COR-L47 (cell line): ENCODE results near the gene ANGPT4.

ENCODE experiments used
- DNase-seq: peaks from one replicate; lab custom pipeline; 2025; lab: John Stamatoyannopoulos, UW

The ANGPT4 gene

GRCh38 chr20:940926-941325, 24.8 kb upstream of the ANGPT4 start:
- DNase-seq, result no peak

- no peak for DNase-seq
Observed at GRCh38 chr20:939606-940005, 23.5 kb upstream of the ANGPT4 start.

DNA sequence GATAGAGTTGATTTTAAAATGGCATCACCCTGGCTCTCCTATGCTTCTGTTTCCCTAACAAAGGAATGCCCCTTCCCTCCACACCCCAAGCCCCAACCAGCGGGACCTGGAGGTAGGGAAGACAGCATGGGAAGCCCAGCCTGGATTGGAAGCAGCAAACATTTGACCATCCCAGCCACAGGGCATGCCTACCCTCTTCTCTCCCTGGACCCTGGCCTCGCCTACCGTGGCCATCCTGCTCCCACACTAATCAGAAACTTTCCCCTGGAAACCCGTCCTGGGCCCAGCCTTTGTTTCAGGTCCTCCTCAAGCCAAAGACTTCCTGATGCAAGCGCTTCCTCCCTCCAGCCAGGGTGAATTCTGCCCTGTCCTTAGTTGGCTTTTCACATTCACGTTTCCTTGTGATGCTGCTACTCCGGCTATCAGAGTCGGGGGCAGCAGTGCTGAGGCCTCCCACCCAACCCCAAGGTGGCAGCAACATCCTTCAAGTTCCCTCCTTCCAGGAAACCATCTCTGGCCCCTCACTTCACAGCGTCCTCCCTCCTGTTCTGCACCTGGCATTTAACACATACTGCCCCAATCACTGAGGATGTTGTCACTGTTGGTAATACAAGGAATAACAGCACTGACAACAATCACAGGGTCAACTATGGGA, 18.2 kb upstream of the ANGPT4 start:
- no peak for DNase-seq

- no peak for DNase-seq
Observed at GRCh38 chr20:933029-933428, 16.9 kb upstream of the ANGPT4 start.

DNA sequence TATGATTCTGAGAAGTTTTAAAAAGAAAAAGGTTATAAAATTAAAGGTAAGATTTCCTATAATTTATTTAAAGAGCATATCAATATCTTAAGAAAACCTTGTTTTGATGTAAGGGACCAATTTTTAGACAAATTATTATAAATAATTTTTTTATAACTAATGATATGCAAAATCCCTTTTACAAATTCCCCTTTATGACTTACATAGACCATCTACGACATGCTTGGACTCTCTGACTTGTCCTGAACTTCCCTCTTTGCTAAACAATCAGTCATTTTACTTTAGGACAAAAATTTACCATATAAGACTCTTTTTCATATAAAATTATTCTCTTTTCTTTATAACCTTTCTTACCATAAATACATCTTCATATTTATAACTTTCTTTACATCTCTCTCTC, 15.3 kb upstream of the ANGPT4 start:
- DNase-seq, result no peak

- no peak for DNase-seq
Observed at GRCh38 chr20:926670-927069, 10.5 kb upstream of the ANGPT4 start.

- no peak for DNase-seq
Observed at GRCh38 chr20:925516-925915, 9.4 kb upstream of the ANGPT4 start.

- no peak for DNase-seq
Observed at GRCh38 chr20:924639-925038, 8.5 kb upstream of the ANGPT4 start.

DNA sequence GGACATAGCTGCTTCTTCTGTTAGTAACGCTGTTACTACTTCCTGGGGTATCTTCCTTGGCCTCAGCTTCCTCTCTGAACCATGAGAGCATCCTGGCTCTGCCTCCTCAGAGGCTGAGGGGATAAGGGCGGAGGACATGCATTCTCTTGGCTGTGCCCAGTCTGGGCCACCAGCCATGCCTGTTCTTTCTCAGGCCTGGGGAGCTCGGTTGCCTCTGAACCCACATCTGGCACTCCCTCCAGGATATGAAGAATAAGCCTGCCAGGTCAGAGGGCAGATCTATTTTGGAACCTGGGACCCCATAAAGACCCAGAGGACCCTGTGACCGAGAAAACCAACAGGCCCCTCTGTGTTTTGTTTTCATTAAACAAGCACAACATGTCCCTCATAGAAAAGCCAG, 6.6 kb upstream of the ANGPT4 start:
- DNase-seq, result no peak

DNA sequence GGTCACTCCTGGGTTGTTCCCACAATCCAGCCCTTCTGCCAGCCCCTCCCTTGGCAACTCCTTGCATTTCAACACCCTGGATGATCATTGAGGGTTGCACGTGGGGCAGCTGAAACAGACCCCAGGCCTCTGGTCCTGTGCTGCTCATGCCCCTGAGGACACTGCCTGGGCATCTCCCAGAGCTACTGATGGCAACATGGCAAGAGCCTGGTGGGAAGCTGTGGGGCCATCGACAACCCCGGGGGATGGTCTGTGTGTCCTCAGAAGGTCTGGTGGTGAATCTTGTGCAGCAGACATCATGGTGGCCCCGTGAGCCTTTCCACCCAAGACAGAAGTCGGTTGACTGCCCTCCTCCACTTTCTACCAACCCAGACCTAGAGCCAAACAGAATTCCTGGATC, 4.9 kb upstream of the ANGPT4 start:
- no peak for DNase-seq

- DNase-seq, result no peak
Observed at GRCh38 chr20:920311-920710, 4.2 kb upstream of the ANGPT4 start.

GRCh38 chr20:919491-919916, 3.4 kb upstream of the ANGPT4 start:
- DNase-seq, result no peak

DNA sequence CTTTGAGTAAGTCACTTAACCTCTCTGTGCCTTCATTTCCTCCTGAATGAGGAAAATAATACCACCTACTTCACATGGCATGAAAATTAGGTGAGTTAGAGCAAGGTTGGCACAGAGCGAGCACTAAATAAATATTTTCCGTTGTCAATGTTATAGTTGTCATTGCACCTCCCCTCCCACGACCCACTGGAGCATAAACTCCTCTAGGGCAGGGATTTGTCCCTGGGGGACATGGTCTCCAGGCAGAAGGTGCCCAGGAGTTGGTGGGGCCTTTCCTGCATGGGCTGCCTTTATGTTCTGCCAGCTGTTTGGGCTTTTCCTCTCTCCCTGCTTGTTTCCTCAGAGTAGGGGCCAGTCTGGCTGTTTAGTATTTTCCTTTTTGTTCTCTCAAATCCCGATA, 1.3 kb upstream of the ANGPT4 start:
- no peak for DNase-seq

- DNase-seq, result no peak
Observed at GRCh38 chr20:916825-917224, 691 bp upstream of the ANGPT4 start.

GRCh38 chr20:914727-915498, 1.2 kb downstream of the ANGPT4 start:
- no peak for DNase-seq

DNA sequence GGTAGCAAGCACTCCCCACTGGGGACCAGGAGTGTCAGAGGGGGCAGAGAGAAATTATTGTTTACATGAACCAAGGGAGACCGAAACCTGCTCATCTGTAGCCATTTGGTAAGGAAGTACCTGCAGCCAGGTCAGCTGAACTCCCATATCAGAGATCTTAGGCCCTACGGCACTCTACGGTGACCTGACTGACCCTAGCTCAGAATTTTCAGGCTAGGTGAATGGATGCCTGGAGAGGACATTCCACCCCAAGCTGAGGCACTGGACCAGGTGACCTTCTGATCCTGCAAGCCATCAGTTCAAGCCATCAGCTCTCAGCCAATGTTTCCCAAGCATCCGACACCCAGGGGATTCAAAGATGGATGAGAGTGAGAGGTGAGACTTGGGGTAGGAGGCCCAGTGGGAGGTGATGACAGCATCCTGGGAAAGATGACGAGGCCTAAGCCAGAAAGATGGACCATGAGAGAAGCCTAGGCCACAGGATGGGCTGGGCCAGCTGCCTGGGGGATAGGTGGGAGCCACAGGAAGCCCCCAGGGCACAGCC, 2.8 kb downstream of the ANGPT4 start:
- no peak for DNase-seq

DNA sequence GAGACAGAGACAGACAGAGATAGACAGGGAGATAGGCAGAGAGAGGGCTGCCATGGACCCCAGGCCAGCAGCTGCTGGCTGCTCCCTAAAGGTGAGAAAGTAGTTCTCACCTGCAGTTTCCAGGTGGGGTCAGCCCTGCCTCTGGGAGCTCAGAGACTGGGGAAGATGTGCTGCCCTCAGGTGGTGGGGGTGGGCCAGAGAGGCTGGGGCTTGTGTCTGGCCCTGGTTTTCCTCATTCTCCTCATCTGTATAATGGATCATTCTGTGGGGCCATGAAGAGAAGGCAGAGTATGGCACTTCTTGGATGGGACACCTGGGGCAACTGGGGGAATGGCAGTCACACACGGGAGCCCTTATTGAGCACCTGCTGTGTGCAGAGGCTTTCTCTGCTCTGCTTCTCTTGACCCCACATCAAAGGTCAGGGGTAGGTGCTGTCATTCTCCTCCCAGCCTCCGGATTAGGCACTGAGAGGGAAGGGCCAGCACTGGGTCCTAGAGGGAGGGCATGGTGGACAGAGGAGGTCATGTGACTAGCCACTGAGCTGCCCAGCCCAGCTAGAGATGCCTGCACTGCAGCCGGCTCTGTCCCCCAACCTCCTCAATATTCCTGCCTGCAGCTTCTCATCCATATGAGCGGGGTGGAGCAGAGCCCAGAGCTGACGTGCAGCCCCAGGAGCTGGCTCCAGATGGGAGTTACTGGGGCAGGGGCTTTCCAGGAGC, 4.1 kb downstream of the ANGPT4 start:
- DNase-seq, result no peak

DNA sequence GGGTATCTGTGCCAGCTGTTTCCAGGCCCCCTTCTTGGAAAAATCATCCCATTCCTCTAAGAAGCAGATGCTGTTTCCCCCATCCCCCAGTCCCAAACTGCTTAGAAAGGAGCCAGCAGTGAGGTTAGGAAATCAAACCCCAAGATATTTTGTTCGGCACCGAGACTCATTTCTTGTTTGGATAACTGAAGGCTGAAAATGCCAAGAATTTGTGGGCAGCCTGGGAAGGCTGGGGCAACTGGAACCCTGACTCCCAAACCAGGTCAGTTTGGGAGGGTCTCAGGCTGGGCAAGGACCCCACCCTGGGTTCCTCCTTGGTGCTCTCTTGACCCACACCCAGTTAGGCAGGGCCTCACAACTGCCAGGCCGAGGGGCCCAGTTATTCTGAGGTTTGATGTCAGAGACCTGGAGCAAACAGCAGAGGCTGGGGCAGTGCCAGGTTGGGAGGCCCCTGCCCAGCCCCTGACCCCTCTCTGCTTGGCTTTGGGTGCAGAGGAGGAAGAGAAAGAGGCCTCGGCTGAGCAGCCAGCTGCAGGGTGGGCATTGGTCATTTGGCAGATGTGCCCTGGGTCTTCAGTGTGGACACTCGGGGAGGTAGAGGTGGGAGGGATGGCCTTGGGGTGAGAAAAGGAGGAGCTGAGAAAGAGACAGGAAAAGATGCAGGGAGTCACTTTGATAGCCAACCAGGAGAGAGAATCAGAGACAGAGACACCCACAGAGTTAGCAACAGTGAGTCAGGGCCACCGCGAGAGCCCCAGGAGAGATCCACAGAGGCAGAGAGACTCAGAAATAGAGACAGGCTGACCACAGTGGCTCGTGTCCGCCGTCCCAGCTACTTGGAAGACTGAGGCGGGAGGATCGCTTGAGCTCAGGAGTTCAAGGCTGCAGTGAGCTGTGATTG, 5.0 kb downstream of the ANGPT4 start:
- DNase-seq, result no peak

GRCh38 chr20:910132-910869, 5.8 kb downstream of the ANGPT4 start:
- no peak for DNase-seq

DNA sequence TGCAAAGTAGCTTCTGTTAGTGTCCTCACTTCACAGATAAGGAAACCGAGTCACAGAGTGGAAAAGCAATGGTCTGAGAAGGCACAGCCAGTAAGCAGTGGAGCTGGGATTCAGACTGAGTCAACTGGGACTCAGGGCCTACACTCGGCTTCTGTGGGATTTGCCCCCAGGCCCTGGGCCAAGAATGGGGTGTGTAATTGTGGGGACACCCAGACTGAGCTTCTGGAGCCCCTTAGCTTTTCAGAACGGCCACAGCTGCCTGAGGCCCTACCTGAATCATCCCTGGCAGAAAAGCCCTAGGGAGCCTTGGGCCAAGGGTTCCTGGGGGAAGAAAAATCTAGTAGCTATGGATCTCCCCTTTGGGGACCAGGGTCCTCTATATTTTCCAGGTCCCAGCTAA, 6.5 kb downstream of the ANGPT4 start:
- DNase-seq, result no peak

DNA sequence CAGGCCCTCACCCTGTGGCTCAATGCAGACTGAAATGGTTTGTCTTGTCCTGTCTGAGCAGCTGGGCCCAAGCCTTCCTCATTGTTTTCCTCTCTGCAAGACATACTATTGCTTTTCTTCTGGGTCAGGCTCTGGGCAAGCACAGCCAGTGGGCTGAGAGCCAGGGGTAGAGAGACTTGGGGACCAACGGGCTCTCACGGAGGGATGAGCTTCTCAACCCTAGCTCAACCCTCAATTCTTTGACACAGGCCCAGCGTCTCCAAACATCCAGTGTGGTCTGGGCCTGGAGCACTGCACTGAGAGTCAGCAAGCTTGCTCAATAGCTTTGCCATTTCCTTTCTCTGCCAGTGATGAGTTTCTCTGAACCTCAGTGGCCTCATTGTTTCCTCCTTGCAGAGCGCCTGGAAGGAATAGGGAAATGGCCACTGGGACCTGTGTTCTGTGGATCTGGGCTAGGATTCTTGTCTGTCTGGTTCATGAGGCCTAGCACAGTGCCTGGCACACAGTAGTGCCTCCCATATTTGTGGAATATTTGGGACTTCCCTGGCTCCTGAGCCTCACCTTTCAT, 9.3 kb downstream of the ANGPT4 start:
- DNase-seq, result no peak
